GM12878 (cell line): ENCODE measurements around the gene RAPGEF6.

Experiments
- CTCF ChIP-seq, 3 experiments: IDR thresholded peaks in 2 of 3; conservative IDR thresholded peaks in 1 of 3; 2 replicates each; pipeline ENCODE4 v1.5.1; 2011; ENCODE audit warnings: low read depth in 3 of 3, low read length in 3 of 3, mild to moderate bottlenecking in 3 of 3, control low read depth in 2 of 3, moderate library complexity in 2 of 3, inconsistent platforms in 1 of 3, mixed read lengths in 1 of 3; ENCODE audit not compliant: control insufficient read depth in 2 of 3, insufficient read depth in 1 of 3; ENCODE audit errors: extremely low read depth in 1 of 3
- MYC ChIP-seq: IDR thresholded peaks from 2 replicates; pipeline ENCODE4 v1.6.1; 2011; ENCODE audit warnings: mild to moderate bottlenecking, low read length, moderate library complexity, inconsistent platforms; ENCODE audit not compliant: insufficient read depth, insufficient replicate concordance, insufficient read length, severe bottlenecking
- NBN ChIP-seq: fragments of 450-650 bp; IDR thresholded peaks from 2 replicates; pipeline ENCODE4 v1.6.1; 2016
- NRF1 ChIP-seq: conservative IDR thresholded peaks from 2 replicates; pipeline ENCODE4 v1.6.1; 2011; ENCODE audit warnings: mild to moderate bottlenecking, low read depth, low read length, improper control_type of control experiment
- STAT3 ChIP-seq: IDR thresholded peaks from 2 replicates; pipeline ENCODE4 v1.6.1; 2011; ENCODE audit warnings: low read depth, low read length, improper control_type of control experiment
- TAF1 ChIP-seq: IDR thresholded peaks from 2 replicates; pipeline ENCODE4 v1.6.1; 2011; ENCODE audit warnings: mild to moderate bottlenecking, low read depth, low read length, borderline replicate concordance
- YBX1 ChIP-seq: fragments of 450-650 bp; IDR thresholded peaks from 2 replicates; pipeline ENCODE4 v1.6.1; 2016; ENCODE audit warnings: antibody characterized with exemption
- YY1 ChIP-seq: IDR thresholded peaks from 2 replicates; pipeline ENCODE4 v1.6.1; 2011; ENCODE audit warnings: low read depth, mild to moderate bottlenecking, low read length
- ZNF274 ChIP-seq: IDR thresholded peaks from one replicate; pipeline ENCODE4 v1.8.0; 2011; ENCODE audit not compliant: insufficient read length, insufficient read depth

DNA sequence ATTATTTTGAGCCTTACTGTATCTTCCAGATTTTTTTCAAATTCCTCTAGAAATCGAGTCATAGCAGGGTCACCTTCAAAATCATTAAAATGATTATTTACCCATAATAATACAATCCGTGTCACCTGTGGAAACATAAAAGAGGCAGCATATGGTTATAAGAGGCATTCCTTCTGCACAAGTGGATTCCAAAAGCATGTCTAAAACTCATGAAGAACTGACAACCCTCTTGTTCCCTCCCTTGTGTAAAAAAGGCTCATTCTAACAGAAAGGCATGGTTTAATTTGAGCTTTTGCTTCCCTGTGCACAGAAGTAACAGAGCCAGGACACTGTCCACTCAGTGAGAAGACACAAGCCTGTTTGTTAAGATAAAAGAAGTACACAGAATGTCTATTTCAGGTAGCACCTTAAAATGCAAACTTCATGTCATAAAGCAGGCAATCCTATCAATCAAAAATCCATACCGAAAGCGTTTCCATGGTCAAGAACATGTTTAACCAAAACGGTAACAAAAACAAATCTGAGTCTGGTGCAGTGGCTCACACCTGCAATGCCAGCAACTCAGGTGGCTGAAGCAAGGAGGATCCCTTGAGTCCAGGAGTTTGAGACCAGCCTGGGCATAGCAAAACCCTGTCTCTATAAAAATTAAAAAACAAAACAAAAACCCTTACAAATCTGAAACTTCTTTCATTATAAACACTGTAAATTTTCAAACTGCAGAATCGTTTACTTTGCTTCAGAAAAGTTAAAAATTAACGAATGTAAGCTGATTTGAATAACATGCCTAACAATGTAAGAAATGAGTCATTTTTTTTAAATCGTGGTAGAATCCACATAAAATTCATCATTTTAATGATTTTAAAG is 139.3 kb downstream of the RAPGEF6 start:
- TF ChIP-seq CTCF (IDR thresholded peaks at IDR 0.05 in 2 of 3, conservative IDR thresholded peaks at IDR 0.05 in 1 of 3; ENCODE audit: control insufficient read depth in 2 of 3, extremely low read depth in 1 of 3, insufficient read depth in 1 of 3, low read depth in 3 of 3, low read length in 3 of 3) (no peak), TAF1 (no peak), MYC (no peak), YY1 (no peak), NRF1 (no peak), STAT3 (no peak), YBX1 (no peak), ZNF274 (no peak), NBN (no peak)
